Fibroblast of the aortic adventitia (primary cell): ENCODE data around the gene DEPP1. TPM values are rescaled to one million over a fixed set of nuclear protein-coding genes. Genes with fewer than 3 reads are reported as not detected.
A peak's percentile ranks its signal among the peaks of the same experiment; 100 is the strongest.

Source experiments
- DNase-seq: peaks from one replicate; pipeline ENCODE4 v3.0.0-alpha.2; 2010; ENCODE audit warnings: low read depth
- H3K4me3 ChIP-seq: 2 replicates; pipeline ENCODE4 v1.5.1; 2011; ENCODE audit warnings: low read depth, mild to moderate bottlenecking, control low read depth, low read length, moderate library complexity
- total RNA-seq: library from RNA; depleted of rRNA; stranded (reverse); fragments of >200 nt; gene quantifications from 2 replicates; pipeline ENCODE4 v1.2.3, GENCODE V29; 2012; ENCODE audit warnings: low replicate concordance
- TF ChIP-seq, protein P1 (sequence below): IDR thresholded peaks from 2 replicates; pipeline ENCODE4 v1.5.1; 2011; ENCODE audit warnings: mild to moderate bottlenecking, low read length, control low read depth, inconsistent platforms; ENCODE audit not compliant: insufficient read depth

DEPP1 gene
- total RNA-seq, 1 donor, result 17.3 TPM

DNA sequence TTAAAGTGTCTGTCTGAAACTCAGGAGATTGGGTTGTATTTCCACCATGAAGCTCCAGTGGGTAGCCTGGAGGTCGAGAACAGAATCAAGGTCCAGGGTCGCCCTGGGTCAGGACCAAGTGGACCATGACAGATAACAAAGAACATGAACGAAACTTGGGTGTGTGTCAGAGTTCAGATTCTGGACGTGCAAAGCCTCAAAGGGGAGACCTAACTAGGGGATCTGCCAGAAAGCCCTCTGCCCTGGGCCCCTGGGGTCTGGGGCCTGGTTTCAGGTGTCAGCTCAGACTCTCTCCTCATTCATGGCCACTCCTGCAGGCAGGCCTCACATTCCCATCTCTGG is 17.4 kb downstream of the DEPP1 start:
- peak overlapping the region; percentile 9 for H3K4me3 ChIP-seq
- DNase-seq, result no peak
- TF ChIP-seq, protein P1, sequence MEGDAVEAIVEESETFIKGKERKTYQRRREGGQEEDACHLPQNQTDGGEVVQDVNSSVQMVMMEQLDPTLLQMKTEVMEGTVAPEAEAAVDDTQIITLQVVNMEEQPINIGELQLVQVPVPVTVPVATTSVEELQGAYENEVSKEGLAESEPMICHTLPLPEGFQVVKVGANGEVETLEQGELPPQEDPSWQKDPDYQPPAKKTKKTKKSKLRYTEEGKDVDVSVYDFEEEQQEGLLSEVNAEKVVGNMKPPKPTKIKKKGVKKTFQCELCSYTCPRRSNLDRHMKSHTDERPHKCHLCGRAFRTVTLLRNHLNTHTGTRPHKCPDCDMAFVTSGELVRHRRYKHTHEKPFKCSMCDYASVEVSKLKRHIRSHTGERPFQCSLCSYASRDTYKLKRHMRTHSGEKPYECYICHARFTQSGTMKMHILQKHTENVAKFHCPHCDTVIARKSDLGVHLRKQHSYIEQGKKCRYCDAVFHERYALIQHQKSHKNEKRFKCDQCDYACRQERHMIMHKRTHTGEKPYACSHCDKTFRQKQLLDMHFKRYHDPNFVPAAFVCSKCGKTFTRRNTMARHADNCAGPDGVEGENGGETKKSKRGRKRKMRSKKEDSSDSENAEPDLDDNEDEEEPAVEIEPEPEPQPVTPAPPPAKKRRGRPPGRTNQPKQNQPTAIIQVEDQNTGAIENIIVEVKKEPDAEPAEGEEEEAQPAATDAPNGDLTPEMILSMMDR, result no peak

- TF ChIP-seq, protein P1, result no peak
- peak overlapping the region; percentile 81 for H3K4me3 ChIP-seq
- DNase-seq, result no peak
These were observed 18.0 kb downstream of the DEPP1 start for GRCh38 chr10:44960482-44961229.

- H3K4me3 ChIP-seq, result peak overlapping the region; percentile 81
- TF ChIP-seq, protein P1, result no peak
- no peak for DNase-seq
These were observed 18.5 kb downstream of the DEPP1 start for GRCh38 chr10:44960088-44960460.

DNA sequence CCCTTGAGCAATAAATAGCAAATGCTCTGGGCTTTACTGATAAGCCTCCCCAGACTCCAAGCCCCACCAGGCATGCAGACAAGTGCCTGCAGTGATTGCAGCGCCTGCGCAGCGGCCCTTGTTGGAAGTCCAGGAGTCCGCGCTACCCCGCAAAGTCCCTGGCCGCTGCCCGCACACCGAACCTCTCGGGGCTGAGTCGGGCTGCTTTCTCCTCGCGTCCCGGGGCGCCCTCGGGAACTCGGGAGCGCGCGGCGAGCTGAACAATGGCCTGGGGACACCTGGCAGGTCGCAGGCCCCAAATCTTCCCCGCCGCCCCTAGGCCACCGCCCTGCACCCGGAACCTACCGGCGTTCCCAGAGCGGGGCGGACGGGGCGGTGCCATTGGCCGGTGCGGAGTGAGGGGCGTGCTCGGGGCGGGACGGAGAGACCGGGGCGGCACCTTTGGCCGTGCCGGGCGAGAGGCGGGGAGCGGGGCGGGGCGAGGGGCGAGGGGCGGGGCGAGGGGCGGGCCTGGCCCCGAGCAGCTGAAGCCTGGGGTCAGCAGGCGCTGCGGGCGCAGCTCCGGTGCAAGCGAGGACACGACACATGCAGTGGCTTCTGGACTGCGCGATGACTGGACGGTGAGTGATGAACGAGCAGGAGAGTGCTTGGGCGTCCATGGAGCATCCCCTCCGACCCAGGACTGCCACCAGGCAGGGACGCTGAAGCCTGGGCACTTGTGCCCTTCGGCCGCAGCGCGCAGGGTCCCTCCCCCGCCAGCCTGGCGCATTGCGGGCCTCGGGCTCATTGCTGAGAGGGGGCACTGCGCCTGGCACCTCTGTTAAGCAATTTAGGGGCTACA is 19.1 kb downstream of the DEPP1 start, which contains the start of gene RASSF4:
Gene RASSF4 (plus strand): TSS at position 556 of the 841 bp plus-strand sequence. CDS start 10,401 bp downstream, outside the sequence.
- peak within 1 kb of the TSS; percentile 81 for H3K4me3 ChIP-seq
- TF ChIP-seq, protein P1, result peak; percentile 6
- peak; percentile 83 for DNase-seq

- TF ChIP-seq, protein P1, result no peak
- H3K4me3 ChIP-seq, result peak overlapping the region; percentile 81
These were observed 19.7 kb downstream of the DEPP1 start for GRCh38 chr10:44958898-44959246.

GRCh38 chr10:44958196-44958897 is 20.3 kb downstream of the DEPP1 start:
- peak; percentile 53 for DNase-seq
- TF ChIP-seq, protein P1, result no peak

More at GRCh38 chr10:44958898-44959246, 19.7 kb downstream of the DEPP1 start:
- DNase-seq, result no peak

More at GRCh38 chr10:44958196-44958897, 20.3 kb downstream of the DEPP1 start:
- H3K4me3 ChIP-seq, result peak overlapping the region; percentile 81
